NCI-H510A treated with DMSO at 0.1 percent for 48 hours (cell line): ENCODE results near the gene ZNG1B.
"Not testable (repeated sequence)": the region's sequence is repeated elsewhere in the genome, so short reads cannot be mapped to it uniquely, and the experiment has no call there.

Experiments used
- DNase-seq: peaks from one replicate; lab custom pipeline; 2025; lab: John Stamatoyannopoulos, UW

The ZNG1B gene

DNA sequence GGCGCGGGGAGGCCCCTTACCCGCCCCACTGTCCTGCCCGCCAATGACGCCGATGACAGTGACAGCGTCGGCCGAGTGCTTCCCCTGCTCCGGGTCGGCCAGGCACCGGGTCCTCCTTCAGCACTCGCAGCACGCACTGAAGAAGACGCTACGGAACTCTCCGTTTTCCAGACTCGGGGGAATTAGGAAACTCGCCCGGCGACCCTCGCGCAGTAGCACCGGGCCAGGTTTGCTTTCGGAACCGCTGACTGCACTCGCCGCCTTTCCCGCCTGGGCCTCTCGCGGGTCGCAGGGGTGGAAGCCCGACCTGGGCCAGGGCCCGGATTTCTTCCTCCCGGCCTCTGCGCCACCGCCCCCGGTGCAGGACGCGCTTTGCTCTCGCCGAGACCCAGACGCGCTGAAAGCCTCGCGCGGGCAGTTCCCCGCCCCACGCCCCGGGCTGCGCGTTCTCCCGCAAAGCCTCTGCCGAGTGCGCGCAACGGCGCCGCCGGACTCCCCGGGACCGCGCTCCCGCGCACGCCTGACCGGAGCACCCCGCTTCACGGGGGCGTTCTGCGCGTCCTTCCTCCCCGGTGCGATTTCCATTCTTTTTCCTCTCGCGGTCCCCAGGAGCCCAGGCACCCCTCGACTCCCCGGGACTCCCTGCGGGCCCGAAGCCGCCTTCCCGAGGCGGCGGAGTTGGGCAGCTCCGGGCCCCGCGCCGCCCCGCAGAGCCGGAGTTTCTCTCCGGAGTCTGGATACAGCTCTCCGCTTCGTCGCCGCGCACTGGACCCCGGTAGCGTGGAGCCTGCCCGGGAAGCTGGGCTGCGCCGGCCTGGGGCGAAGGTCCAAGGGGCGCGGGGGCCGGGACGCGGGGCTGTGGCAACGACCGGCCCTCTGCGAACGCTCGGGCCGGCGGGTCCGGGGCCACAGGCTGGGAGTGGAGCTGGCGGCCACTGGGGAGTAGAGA is 65.9 kb downstream of the ZNG1B start:
- DNase-seq, result not testable (repeated sequence)

DNA sequence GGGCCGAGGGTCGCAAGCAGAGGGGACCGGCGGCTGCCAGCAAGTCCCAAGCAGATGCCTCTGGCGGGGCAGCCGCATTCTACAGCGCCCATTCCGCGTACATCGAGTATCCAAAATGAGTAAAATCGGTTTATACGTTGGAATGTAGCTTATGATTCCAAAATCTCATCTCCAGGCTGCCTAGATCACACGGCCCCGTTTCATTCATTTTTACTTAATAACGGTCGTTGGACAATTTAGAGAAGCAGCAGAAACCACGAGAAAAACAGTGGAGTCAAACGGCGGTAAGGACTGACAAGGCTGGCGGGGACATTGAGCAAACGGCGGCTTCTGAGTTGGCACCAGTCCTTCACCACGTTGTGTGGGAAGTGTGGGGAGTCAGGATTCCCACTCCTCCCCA is 66.6 kb downstream of the ZNG1B start:
- DNase-seq, result not testable (repeated sequence)

GRCh38 chr2:113507394-113508140 is 70.1 kb downstream of the ZNG1B start:
- not testable (repeated sequence) for DNase-seq

DNA sequence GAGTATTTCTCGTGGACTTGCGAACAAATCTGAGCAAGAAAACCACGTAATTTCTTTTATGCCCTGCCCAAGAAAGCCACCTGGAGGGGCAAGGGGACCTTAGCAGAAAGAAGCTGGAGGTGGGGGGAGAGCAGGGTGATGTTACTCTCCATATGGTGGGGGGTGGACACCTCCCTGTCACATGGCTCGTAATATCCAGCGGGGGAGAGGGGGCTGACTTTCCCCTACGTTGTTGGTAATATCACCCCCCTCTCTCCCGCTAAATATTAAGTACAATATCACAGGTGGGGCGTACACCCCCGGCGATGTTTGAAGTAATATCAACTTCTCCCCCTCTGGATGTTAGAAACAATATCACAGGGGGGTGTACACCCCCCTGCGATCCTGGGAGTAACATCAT is 70.7 kb downstream of the ZNG1B start:
- not testable (repeated sequence) for DNase-seq

DNA sequence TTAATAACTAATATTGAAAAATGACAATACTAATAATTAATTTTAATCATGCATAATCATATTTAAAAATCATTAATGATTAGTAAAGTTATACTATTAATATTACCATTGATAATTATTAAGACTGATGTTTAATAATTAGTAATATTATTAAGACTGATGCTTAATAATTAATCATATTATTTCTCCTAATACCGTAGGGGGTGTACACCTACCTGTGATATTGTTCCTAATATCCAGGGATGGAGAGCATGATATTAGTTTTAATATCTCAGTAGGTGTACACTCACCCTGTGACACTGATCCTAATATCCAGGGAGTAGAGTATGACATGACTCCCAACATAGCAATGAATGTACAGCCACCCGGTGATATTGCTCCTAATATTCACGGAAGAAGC is 73.4 kb downstream of the ZNG1B start:
- DNase-seq, result not testable (repeated sequence)

- DNase-seq, result not testable (repeated sequence)
Observed at GRCh38 chr2:113511859-113512258, 74.4 kb downstream of the ZNG1B start.

DNA sequence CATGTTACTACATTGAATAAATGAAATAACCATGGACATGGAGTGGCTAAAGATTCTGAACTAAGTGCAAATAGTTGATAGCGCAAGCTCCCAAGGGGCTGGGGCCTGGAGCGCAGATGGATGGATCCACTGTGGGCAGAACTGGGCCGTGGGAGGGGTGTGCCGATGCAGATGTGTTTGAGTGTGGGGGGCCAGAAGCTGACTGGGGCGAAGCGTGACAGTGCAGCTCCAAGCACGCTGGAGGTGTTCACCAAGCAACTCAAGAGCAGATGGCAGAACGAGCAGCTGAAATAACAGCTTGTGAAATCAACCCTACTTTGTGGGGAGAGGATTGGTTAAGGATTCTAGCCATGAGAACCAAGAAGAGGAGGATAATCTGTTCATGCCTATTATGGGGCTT is 78.0 kb downstream of the ZNG1B start:
- not testable (repeated sequence) for DNase-seq

GRCh38 chr2:113515995-113516394 is 78.5 kb downstream of the ZNG1B start:
- DNase-seq, result not testable (repeated sequence)

- not testable (repeated sequence) for DNase-seq
Observed at GRCh38 chr2:113517025-113517424, 79.5 kb downstream of the ZNG1B start.

DNA sequence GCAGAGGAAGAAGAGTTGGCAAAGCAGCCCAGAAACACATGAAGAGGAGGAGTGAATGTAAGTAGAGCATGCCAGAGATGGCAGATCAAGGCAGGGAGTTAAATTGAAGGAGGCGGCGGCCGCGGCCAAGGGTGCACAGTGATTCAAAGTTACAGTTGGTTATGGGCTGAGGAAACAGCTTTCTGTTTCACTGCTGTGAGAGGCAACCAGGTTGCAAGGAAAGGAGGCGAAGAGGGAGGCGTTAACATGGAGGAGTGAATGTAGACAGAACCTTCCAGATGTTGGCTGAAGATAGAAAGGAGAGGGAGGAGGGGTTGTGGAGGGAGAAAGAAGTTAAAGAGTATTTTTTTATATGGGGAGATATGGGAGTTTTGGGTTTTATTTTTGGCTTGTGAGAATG is 83.3 kb downstream of the ZNG1B start:
- not testable (repeated sequence) for DNase-seq

- DNase-seq, result not testable (repeated sequence)
Observed at GRCh38 chr2:113521492-113521891, 84.0 kb downstream of the ZNG1B start.

DNA sequence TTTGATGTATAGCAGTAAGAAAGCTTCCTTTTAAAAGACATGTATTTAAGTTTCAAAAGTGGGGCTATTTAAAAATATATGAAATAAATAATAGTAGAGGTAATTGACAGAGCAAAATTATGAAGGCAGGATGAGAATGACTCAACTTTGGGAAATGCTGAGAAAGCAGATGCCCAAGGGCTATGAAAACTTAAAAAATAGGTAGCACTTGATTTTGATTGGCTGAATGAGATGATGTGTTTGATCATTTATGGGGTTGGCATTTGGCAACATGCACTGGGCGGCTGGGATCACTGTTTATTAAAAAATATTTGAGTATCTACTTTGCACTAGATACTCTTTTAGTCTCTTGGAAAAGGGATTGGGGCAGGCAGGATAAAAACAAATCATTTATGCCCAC is 87.5 kb downstream of the ZNG1B start:
- not testable (repeated sequence) for DNase-seq

GRCh38 chr2:113527350-113528045 is 90.0 kb downstream of the ZNG1B start:
- not testable (repeated sequence) for DNase-seq

GRCh38 chr2:113528126-113528525 is 90.6 kb downstream of the ZNG1B start:
- DNase-seq, result not testable (repeated sequence)

DNA sequence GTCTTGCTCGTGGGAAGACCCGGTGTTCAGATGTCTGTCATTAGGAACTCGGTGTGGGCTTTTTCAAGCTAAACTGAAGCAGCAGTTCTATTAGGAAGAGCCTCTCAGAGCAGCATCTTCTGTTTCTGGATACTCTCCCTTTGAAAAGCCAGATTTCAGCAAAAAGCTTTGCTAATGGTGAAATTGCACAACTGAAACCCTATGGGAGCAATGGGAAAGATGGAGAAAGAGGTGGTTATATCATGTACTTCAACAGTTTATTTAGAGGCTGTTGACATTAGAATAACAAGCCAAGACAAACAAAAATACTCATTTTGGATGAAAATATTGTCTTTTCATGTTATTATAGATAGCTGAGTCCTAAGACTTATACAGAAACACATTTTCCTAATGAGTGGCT is 91.4 kb downstream of the ZNG1B start:
- not testable (repeated sequence) for DNase-seq

- DNase-seq, result not testable (repeated sequence)
Observed at GRCh38 chr2:113532991-113533390, 95.5 kb downstream of the ZNG1B start.

- DNase-seq, result not testable (repeated sequence)
Observed at GRCh38 chr2:113536573-113536972, 99.1 kb downstream of the ZNG1B start.

GRCh38 chr2:113540834-113541203 is 103.3 kb downstream of the ZNG1B start:
- DNase-seq, result not testable (repeated sequence)

DNA sequence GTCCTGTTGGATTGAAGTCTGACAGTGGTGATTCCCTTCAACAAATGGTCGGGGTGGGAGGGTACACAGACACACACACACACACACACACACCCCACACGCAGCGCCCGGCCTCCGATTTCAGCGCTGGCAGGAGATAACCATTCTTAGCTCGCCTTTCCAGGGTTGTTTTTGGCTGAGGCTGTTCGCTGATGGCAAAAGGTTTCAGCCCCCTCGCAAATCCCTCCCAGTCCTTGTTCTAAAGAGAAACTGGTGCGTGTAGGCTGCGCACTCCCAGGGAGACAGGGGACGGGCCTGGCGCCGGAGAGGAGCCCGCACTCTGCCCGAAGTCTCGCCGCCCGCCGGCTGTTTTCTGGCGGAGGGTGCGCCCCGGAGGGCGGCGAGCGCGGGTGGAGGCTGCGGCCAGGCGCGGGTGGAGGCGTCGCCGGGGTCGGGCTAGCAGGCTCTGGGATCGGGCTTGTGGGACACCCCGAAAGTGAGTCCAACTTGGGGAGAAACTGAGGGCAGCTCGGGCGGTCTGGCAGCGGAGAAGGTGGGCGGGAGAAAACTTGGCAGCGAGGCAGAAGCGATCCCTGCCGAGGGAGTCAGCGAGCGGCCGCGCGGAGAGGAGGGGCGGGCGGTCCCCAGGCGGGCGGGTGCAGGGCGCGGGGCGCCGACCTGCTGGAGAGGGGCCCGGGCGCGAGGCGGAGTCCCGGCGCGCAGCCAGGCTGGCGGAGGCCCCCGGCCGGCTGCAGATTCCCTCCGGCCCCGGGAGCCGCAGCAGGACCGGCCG is 103.9 kb downstream of the ZNG1B start:
- not testable (repeated sequence) for DNase-seq

GRCh38 chr2:113541976-113542485 is 104.5 kb downstream of the ZNG1B start:
- DNase-seq, result not testable (repeated sequence)

DNA sequence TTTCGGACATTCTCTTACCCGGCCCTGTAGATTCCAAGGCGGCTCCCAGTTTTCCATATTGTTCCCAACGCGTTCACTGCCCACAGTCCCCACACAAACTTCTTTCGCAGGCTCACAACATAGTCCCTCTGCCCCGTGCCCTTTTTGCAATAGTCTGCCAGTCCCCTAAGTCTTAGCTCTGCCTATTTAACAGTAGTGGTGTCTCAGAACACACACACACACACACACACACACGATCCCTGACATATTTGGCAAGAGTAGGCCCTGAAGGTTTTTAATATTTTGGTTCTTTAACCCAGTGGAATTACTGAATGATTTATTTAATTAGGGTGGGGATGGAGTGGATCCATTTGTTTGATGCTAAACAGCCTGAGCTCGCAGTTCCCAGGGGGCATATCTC is 105.0 kb downstream of the ZNG1B start:
- not testable (repeated sequence) for DNase-seq
